ENCODE measurements around the gene SNX15.

Gene SNX15

GRCh38 chr11:65058012-65058411 lies 30.8 kb downstream of the SNX15 start:
- no peak for DNase-seq

GRCh38 chr11:65058419-65059054 lies 31.3 kb downstream of the SNX15 start, which contains the start of gene NAALADL1:
Gene NAALADL1, minus strand, starts transcription at chr11:65058553. Its CDS starts 32 bp downstream, at chr11:65058521.
- DNase-seq: no peak

GRCh38 chr11:65059523-65059922 lies 32.3 kb downstream of the SNX15 start:
- DNase-seq: no peak

GRCh38 chr11:65059959-65060824 lies 33.0 kb downstream of the SNX15 start:
- no peak for DNase-seq

- DNase-seq: no peak
Observed at GRCh38 chr11:65060913-65061408, 33.7 kb downstream of the SNX15 start.

- no peak for DNase-seq
Observed at GRCh38 chr11:65063532-65063931, 36.3 kb downstream of the SNX15 start.

GRCh38 chr11:65064847-65065240 lies 37.6 kb downstream of the SNX15 start:
- DNase-seq: no peak

GRCh38 chr11:65065851-65066250 lies 38.6 kb downstream of the SNX15 start:
- DNase-seq: no peak

GRCh38 chr11:65066315-65066714 lies 39.1 kb downstream of the SNX15 start:
- DNase-seq: no peak

GRCh38 chr11:65066805-65067291 lies 39.6 kb downstream of the SNX15 start:
- DNase-seq: peak; percentile 90

- no peak for DNase-seq
Observed at GRCh38 chr11:65067446-65067845, 40.2 kb downstream of the SNX15 start.

GRCh38 chr11:65069217-65069616 lies 42.0 kb downstream of the SNX15 start:
- no peak for DNase-seq

- DNase-seq: no peak
Observed at GRCh38 chr11:65071907-65072630, 44.8 kb downstream of the SNX15 start.

GRCh38 chr11:65072631-65072966 lies 45.4 kb downstream of the SNX15 start:
- no peak for DNase-seq

GRCh38 chr11:65077451-65077850 lies 50.2 kb downstream of the SNX15 start:
- no peak for DNase-seq

GRCh38 chr11:65078151-65078550 lies 50.9 kb downstream of the SNX15 start:
- DNase-seq: no peak

- no peak for DNase-seq
Observed at GRCh38 chr11:65078786-65079342, 51.6 kb downstream of the SNX15 start.

- DNase-seq: no peak
Observed at GRCh38 chr11:65083134-65083833, 56.0 kb downstream of the SNX15 start.

- peak; percentile 93 for DNase-seq
Observed at GRCh38 chr11:65083834-65084597, 56.8 kb downstream of the SNX15 start, which contains the start of the genes CDCA5 and ZFPL1. Gene CDCA5, minus strand, starts transcription at chr11:65084040. Its CDS starts 62 bp downstream, at chr11:65083978. Gene ZFPL1, plus strand, starts transcription at chr11:65084222. Its CDS starts 477 bp downstream, at chr11:65084699.

GRCh38 chr11:65084598-65085375 lies 57.5 kb downstream of the SNX15 start:
- no peak for DNase-seq
